ENCODE data around the gene HOPX.

- no peak for TF ChIP-seq CTCF (conservative IDR thresholded peaks at IDR 0.05; ENCODE audit: low read length)
- TF ChIP-seq EZH2phosphoT487 (IDR thresholded peaks at IDR 0.05; ENCODE audit: borderline replicate concordance, low read depth, low read length), result no peak
Measured at GRCh38 chr4:56671860-56672259, 9.2 kb downstream of the HOPX start.

Measured in OCI-LY7 (cell line).